Breast epithelium (tissue), 3 donors: ENCODE measurements around the gene TRPT1.

Experiments used
- POLR2A ChIP-seq: fragments of 450-650 bp; IDR thresholded peaks from one replicate; pipeline ENCODE4 v1.6.1; 2016; ENCODE audit warnings: antibody characterized with exemption, mild to moderate bottlenecking, moderate library complexity
- POLR2AphosphoS5 ChIP-seq, 3 donors: sonication (generic); formaldehyde crosslinking; IDR thresholded peaks; one replicate each; pipeline ENCODE4 v1.6.1; 2017; ENCODE audit warnings: antibody characterized with exemption in 3 of 3
- TF ChIP-seq, protein P1 (sequence below), 3 donors: fragments of 450-650 bp; IDR thresholded peaks; one replicate each; pipeline ENCODE4 v1.5.1; 2016 to 2017; ENCODE audit warnings: antibody characterized with exemption in 3 of 3, mild to moderate bottlenecking in 3 of 3, moderate library complexity in 3 of 3

DNA sequence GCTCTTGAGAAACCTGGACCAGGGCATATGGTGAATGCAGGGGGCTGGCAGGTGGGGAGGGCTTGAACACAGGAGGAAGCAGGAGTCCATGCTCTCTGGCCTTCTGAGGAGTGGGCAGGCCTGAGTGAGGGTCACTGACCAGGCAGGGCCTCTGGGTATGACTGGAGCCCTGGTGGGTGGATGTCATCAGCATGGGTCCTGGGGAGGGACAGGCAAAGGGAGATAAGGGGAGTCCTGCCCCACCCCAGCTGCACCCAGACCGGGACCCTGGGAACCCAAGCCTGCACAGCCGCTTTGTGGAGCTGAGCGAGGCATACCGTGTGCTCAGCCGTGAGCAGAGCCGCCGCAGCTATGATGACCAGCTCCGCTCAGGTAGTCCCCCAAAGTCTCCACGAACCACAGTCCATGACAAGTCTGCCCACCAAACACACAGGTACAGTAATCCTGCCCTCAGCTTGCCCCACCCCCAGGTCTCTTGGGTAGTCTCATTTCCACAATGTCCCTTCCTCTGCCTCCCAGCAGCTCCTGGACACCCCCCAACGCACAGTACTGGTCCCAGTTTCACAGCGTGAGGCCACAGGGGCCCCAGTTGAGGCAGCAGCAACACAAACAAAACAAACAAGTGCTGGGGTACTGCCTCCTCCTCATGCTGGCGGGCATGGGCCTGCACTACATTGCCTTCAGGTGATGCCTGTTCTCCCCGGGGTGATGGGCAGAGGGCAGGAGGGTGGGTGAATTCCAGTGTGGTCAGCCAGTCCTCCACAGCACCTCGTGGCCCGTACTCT is 6.4 kb upstream of the TRPT1 start:
- TF ChIP-seq POLR2A (no peak), POLR2AphosphoS5 (IDR thresholded peaks at IDR 0.05) (no peak)
- TF ChIP-seq, protein P1, sequence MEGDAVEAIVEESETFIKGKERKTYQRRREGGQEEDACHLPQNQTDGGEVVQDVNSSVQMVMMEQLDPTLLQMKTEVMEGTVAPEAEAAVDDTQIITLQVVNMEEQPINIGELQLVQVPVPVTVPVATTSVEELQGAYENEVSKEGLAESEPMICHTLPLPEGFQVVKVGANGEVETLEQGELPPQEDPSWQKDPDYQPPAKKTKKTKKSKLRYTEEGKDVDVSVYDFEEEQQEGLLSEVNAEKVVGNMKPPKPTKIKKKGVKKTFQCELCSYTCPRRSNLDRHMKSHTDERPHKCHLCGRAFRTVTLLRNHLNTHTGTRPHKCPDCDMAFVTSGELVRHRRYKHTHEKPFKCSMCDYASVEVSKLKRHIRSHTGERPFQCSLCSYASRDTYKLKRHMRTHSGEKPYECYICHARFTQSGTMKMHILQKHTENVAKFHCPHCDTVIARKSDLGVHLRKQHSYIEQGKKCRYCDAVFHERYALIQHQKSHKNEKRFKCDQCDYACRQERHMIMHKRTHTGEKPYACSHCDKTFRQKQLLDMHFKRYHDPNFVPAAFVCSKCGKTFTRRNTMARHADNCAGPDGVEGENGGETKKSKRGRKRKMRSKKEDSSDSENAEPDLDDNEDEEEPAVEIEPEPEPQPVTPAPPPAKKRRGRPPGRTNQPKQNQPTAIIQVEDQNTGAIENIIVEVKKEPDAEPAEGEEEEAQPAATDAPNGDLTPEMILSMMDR (IDR thresholded peaks at IDR 0.05) = no peak
